Upper lobe of left lung (tissue), 4 donors: ENCODE measurements around the gene LGR4.

Experiments
- CTCF ChIP-seq, 6 experiments: fragments of 450-650 bp in 4 of 6; fragments of 200-600 bp in 2 of 6; sonication (generic) in 2 of 6; IDR thresholded peaks; one replicate each; pipeline ENCODE4 v1.5.1; 2016 to 2019; ENCODE audit warnings: antibody characterized with exemption in 6 of 6
- EP300 ChIP-seq, 4 donors: sonication (generic); formaldehyde crosslinking; IDR thresholded peaks; one replicate each; pipeline ENCODE4 v1.5.1; 2017; ENCODE audit warnings: antibody characterized with exemption in 4 of 4, control low read depth in 2 of 4
- POLR2A ChIP-seq, 4 donors: fragments of 450-650 bp; IDR thresholded peaks; one replicate each; pipeline ENCODE4 v1.5.1; 2016 to 2017; ENCODE audit warnings: antibody characterized with exemption in 4 of 4, mild to moderate bottlenecking in 2 of 4
- POLR2AphosphoS5 ChIP-seq, 2 donors: sonication (generic); formaldehyde crosslinking; IDR thresholded peaks; one replicate each; pipeline ENCODE4 v1.5.1; 2017; ENCODE audit warnings: antibody characterized with exemption in 2 of 2

GRCh38 chr11:27495710-27496300 is 23.2 kb upstream of the LGR4 start:
- TF ChIP-seq POLR2AphosphoS5 (IDR thresholded peaks at IDR 0.05) = no peak
- TF ChIP-seq POLR2A (IDR thresholded peaks at IDR 0.05) = no peak
- TF ChIP-seq CTCF (IDR thresholded peaks at IDR 0.05) = no peak
- no peak for TF ChIP-seq EP300 (IDR thresholded peaks at IDR 0.05)
